Bronchial epithelial cell (primary cell): ENCODE measurements around the gene MGA. TPM values are rescaled to one million over a fixed set of nuclear protein-coding genes. Genes with fewer than 3 reads are reported as not detected.

Experiments
- DNase-seq: peaks from one replicate; pipeline ENCODE4 v3.0.0-alpha.2; 2010; ENCODE audit warnings: low read depth
- FAIRE-seq: peaks from 2 replicates; lab custom pipeline; 2011; peaks lifted over from hg19 to GRCh38; lab: Jason Lieb, UNC
- H3K27me3 ChIP-seq: 2 replicates; pipeline ENCODE4 v1.5.1; 2011; ENCODE audit warnings: low read length; ENCODE audit not compliant: control insufficient read depth, insufficient read depth
- H3K36me3 ChIP-seq: 2 replicates; pipeline ENCODE4 v1.5.1; 2011; ENCODE audit warnings: low read length; ENCODE audit not compliant: control insufficient read depth, insufficient read depth
- H3K4me3 ChIP-seq: 2 replicates; pipeline ENCODE4 v1.5.1; 2011; ENCODE audit warnings: mild to moderate bottlenecking, low read depth, low read length, control low read depth
- total RNA-seq: library from RNA; depleted of rRNA; stranded (reverse); fragments of >200 nt; gene quantifications from 2 replicates; pipeline ENCODE4 v1.2.1, GENCODE V29; 2014
- TF ChIP-seq, protein P1 (sequence below): IDR thresholded peaks from 2 replicates; pipeline ENCODE4 v1.5.1; 2011; ENCODE audit warnings: mild to moderate bottlenecking, moderate library complexity, low read length, control low read depth, inconsistent platforms; ENCODE audit not compliant: insufficient read depth, severe bottlenecking

The MGA gene
- total RNA-seq, 1 donor from 2014 or later = 24.0 TPM

DNA sequence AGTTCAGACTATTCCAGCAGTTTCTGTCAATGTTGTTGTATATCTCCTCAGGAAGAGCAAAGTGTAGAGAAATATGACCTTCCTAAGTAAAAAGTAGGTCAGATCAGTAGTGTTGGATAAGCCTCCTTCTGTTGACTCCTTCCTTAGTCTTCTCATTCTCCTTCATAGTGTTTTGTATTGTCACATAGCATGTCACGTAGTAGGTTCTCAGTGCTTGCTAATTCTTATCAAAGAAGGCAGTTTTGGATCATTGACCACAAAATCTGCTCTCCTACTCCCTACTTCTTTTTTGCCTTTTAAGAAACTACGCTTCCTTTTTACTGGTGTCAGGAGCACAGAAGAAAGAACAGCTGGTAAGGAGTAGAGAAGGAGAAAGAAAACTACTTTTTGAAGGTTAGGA is 1.0 kb upstream of the MGA start:
- no peak for DNase-seq
- Histone ChIP-seq H3K27me3 (no peaks in the 10 kb centered on the region), H3K4me3 (no peak overlapping the region), H3K36me3 (no peaks in the 10 kb centered on the region)
- TF ChIP-seq, protein P1, sequence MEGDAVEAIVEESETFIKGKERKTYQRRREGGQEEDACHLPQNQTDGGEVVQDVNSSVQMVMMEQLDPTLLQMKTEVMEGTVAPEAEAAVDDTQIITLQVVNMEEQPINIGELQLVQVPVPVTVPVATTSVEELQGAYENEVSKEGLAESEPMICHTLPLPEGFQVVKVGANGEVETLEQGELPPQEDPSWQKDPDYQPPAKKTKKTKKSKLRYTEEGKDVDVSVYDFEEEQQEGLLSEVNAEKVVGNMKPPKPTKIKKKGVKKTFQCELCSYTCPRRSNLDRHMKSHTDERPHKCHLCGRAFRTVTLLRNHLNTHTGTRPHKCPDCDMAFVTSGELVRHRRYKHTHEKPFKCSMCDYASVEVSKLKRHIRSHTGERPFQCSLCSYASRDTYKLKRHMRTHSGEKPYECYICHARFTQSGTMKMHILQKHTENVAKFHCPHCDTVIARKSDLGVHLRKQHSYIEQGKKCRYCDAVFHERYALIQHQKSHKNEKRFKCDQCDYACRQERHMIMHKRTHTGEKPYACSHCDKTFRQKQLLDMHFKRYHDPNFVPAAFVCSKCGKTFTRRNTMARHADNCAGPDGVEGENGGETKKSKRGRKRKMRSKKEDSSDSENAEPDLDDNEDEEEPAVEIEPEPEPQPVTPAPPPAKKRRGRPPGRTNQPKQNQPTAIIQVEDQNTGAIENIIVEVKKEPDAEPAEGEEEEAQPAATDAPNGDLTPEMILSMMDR = no peak
- no peak for FAIRE-seq

DNA sequence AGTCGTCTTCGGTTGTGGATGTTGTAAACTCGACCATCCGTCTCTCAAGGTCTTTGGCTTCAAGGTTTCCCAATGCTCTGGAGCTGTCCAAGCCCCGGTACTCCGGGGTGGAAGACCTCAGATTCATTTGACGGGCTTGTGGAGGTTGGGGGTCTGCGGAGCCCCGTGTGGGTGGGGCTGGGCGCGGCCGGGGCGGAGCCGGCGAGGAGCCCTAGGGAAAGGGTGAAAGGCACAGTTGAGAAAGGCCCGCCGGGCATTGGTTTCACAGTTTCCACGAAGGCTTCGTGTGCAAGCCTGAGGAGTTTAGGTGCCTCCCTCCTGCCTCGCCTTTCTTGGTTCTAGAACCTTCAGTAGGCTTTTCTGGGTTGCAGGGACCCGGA is 360 bp upstream of the MGA start:
- FAIRE-seq (no peak), DNase-seq (no peak)
- TF ChIP-seq, protein P1 = no peak
- H3K27me3 ChIP-seq = no peaks in the 10 kb centered on the region
- H3K36me3 ChIP-seq = no peaks in the 10 kb centered on the region
- peak overlapping the region; percentile 38 for H3K4me3 ChIP-seq

DNA sequence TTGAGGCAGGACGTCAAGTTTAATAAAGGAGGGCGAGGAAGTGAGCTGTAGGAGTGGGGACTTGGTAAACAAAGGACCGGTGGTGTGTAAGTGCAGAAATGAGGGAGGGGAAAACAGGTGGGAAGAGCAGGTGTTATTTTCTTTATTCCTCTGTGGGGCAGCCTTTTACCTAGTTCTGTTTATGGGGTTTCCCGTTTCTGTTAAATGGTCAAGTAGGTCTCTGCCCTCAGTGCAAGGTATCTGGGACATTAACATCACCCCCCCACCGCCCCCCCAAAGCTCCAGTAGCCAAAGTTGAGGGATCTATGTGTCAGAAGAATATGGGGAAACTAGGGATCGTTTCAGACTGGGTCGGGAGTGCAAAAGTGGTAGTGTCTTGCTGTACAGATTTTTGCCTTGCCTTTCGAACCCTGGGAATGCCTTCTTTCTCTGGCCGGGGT is 893 bp downstream of the MGA start:
- Histone ChIP-seq H3K27me3 (no peaks in the 10 kb centered on the region), H3K4me3 (peak overlapping the region; percentile 38), H3K36me3 (no peaks in the 10 kb centered on the region)
- DNase-seq (peak; percentile 5), FAIRE-seq (no peak)
- TF ChIP-seq, protein P1 = no peak

DNA sequence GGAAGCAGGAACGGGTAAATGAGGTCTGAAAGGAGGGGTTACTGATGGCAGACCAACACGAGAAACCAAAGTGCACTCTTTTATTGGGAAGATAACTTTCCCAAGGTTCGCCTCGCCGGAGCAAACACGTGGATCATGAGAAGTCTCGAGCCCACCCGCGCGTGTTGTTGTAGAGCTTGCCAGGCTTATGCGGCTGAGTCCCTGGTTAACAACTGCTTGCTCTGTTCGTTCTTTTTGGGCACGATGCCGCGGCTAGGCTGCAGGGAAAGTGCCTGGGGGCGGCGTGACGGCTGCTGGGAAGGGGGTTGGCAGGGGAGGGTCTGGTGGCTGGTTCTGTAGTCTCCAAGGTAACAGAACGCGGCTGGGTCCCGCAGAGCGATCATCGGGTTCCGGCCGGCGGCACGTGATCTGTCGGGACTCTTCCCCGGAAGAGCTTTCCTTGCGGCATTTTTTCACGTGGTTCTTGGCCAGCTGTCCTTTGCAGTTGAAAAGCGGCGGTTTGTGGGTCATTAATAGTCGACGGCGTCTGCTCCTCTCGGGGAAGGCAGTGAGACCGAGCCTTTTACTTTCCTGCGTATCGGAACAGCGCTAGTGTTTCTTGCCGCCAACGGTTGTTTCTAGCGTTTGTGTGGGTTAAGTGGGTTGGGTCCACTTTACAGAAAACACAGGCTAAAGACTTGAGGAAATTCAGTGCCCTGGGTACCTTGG is 1.5 kb downstream of the MGA start:
- FAIRE-seq (no peak), DNase-seq (peak; percentile 39)
- TF ChIP-seq, protein P1 = no peak
- Histone ChIP-seq H3K27me3 (no peaks in the 10 kb centered on the region), H3K4me3 (peak overlapping the region; percentile 38), H3K36me3 (no peaks in the 10 kb centered on the region)

DNA sequence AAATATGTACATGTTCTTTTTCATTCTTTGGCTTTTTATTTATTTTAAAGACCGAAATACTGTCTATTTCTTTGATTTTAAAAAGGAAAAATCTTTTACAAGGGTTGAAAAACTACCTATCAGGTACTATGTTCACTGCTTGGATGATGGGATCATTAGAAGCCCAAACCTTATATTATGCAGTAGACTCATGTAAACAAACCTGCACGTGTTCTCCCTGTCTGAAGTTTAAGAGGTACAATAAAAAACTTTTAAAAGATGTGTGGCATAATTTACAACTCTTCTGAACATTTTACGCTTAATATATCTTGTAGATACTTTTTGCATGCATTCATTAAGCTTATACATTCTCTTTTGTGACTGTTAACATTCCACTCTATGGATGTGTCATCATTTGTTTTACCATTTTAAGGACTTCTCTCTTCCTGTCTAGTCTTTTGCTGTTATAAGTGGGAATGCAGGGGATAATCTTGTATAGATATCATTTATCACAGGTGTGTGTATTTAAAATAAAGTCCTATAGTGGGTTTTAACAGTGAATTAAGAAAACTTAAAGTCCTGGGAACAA is 6.2 kb downstream of the MGA start:
- no peak overlapping the region for H3K4me3 ChIP-seq
- H3K27me3 ChIP-seq = no peaks in the 10 kb centered on the region
- TF ChIP-seq, protein P1 = no peak
- H3K36me3 ChIP-seq = peaks cover 2% of the 10 kb centered on the region
- DNase-seq (peak; percentile 71), FAIRE-seq (no peak)
